SIG-M5 treated with dmso at 0.1 percent for 504 hours (cell line): ENCODE results near the gene MYL10.

Experiments
- DNase-seq: peaks from one replicate; lab custom pipeline; 2025; ENCODE audit not compliant: unreplicated experiment; lab: John Stamatoyannopoulos, UW

Gene MYL10

GRCh38 chr7:101598422-101598985 lies 30.6 kb downstream of the MYL10 start:
- no peak for DNase-seq

GRCh38 chr7:101597941-101598340 lies 31.2 kb downstream of the MYL10 start:
- DNase-seq: no peak

GRCh38 chr7:101596898-101597297 lies 32.2 kb downstream of the MYL10 start:
- no peak for DNase-seq

GRCh38 chr7:101595766-101596537 lies 33.1 kb downstream of the MYL10 start:
- DNase-seq: no peak

GRCh38 chr7:101595246-101595645 lies 33.9 kb downstream of the MYL10 start:
- DNase-seq: no peak

GRCh38 chr7:101594790-101595189 lies 34.3 kb downstream of the MYL10 start:
- no peak for DNase-seq

GRCh38 chr7:101593556-101593955 lies 35.5 kb downstream of the MYL10 start:
- DNase-seq: no peak

- no peak for DNase-seq
Measured at GRCh38 chr7:101591504-101591903, 37.6 kb downstream of the MYL10 start.

GRCh38 chr7:101590663-101591435 lies 38.2 kb downstream of the MYL10 start:
- DNase-seq: no peak

GRCh38 chr7:101589976-101590662 lies 39.0 kb downstream of the MYL10 start:
- no peak for DNase-seq

GRCh38 chr7:101589052-101589451 lies 40.0 kb downstream of the MYL10 start:
- DNase-seq: no peak

GRCh38 chr7:101588131-101588935 lies 40.8 kb downstream of the MYL10 start:
- DNase-seq: no peak

GRCh38 chr7:101586906-101587677 lies 42.0 kb downstream of the MYL10 start:
- no peak for DNase-seq

GRCh38 chr7:101586078-101586905 lies 42.8 kb downstream of the MYL10 start:
- DNase-seq: no peak

- no peak for DNase-seq
Measured at GRCh38 chr7:101582971-101583370, 46.1 kb downstream of the MYL10 start.

GRCh38 chr7:101581891-101582290 lies 47.2 kb downstream of the MYL10 start:
- no peak for DNase-seq

- DNase-seq: no peak
Measured at GRCh38 chr7:101580596-101580995, 48.5 kb downstream of the MYL10 start.

- no peak for DNase-seq
Measured at GRCh38 chr7:101578552-101578951, 50.5 kb downstream of the MYL10 start.

GRCh38 chr7:101576998-101577397 lies 52.1 kb downstream of the MYL10 start:
- no peak for DNase-seq
